ENCODE results near the gene PLB1. TPM values are rescaled to one million over a fixed set of nuclear protein-coding genes. Genes with fewer than 3 reads are reported as not detected.

Gene PLB1, protein sequence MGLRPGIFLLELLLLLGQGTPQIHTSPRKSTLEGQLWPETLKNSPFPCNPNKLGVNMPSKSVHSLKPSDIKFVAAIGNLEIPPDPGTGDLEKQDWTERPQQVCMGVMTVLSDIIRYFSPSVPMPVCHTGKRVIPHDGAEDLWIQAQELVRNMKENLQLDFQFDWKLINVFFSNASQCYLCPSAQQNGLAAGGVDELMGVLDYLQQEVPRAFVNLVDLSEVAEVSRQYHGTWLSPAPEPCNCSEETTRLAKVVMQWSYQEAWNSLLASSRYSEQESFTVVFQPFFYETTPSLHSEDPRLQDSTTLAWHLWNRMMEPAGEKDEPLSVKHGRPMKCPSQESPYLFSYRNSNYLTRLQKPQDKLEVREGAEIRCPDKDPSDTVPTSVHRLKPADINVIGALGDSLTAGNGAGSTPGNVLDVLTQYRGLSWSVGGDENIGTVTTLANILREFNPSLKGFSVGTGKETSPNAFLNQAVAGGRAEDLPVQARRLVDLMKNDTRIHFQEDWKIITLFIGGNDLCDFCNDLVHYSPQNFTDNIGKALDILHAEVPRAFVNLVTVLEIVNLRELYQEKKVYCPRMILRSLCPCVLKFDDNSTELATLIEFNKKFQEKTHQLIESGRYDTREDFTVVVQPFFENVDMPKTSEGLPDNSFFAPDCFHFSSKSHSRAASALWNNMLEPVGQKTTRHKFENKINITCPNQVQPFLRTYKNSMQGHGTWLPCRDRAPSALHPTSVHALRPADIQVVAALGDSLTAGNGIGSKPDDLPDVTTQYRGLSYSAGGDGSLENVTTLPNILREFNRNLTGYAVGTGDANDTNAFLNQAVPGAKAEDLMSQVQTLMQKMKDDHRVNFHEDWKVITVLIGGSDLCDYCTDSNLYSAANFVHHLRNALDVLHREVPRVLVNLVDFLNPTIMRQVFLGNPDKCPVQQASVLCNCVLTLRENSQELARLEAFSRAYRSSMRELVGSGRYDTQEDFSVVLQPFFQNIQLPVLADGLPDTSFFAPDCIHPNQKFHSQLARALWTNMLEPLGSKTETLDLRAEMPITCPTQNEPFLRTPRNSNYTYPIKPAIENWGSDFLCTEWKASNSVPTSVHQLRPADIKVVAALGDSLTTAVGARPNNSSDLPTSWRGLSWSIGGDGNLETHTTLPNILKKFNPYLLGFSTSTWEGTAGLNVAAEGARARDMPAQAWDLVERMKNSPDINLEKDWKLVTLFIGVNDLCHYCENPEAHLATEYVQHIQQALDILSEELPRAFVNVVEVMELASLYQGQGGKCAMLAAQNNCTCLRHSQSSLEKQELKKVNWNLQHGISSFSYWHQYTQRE (N-terminal part only)
- total RNA-seq (2014; rRNA removed; shearing (Covaris generic)): 0.21 TPM in 1 of 2 replicates, not detected in the other
- 0.06 TPM in 1 of 2 replicates, not detected in the other for polyA plus RNA-seq (2016; fragmentation: Nextera tagmentation; extraction: Ambion mirVana)
- long read RNA-seq, partial matches to known transcripts: 0 of 1 reads
- long read RNA-seq, other reads (novel, unspliced or antisense): 1 of 1 reads

DNA sequence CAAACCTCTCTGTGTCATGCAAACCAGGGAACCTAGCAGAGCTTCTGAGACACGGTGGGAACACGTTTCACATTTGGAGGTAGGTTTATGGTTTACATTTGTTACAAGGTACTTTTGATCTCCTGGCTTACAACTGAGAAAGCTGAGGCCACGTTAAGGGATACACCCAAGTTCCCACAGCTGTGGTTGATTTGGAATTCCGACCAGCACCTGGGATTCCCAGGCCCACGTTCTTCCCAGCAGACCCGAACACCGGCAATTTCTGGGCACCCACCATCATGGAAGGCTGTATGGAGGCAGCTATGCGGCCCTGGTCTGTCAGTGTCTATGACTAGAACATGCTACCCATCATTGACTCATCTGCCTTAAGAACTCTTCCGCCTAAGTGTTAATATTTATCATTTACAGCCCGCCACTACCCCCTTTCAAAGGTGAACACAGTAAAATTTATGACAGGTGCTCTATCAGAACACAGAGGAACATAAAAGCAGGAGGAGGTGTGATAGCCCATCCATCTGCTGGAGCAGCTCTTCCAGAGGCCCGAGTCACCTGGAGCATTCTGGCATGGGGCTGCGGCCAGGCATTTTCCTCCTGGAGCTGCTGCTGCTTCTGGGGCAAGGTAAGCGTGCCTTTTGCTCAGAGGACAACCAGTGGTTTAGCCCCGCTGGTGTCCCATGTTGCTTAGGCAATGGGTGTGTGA, at the start of gene PLB1:
Gene PLB1, plus strand, starts transcription at position 510 of the 700 bp plus-strand sequence. Its CDS starts 55 bp downstream, at position 565.
- Mint-ChIP-seq H3K4me1 (no peaks in the 10 kb centered on the region), H3K9me3 (no peaks in the 10 kb centered on the region), H3K36me3 (ENCODE audit: low read depth) (no peaks in the 10 kb centered on the region), H3K27ac (no peak within 1 kb of the TSS), H3K4me3 (no peak within 1 kb of the TSS), H3K27me3 (ENCODE audit: insufficient read depth, low read depth, poor library complexity) (no peaks in the 10 kb centered on the region)
- Histone ChIP-seq H3K36me3 (ENCODE audit: insufficient read depth) (no peaks in the 10 kb centered on the region), H3F3A (replicated peaks; ENCODE audit: low read depth) (no peaks in the 10 kb centered on the region), H3K4me1 (ENCODE audit: insufficient read depth) (no peaks in the 10 kb centered on the region), H3K4me2 (no peak within 1 kb of the TSS), H3K27me3 (ENCODE audit: insufficient read depth) (no peaks in the 10 kb centered on the region), H3K79me2 (replicated peaks; ENCODE audit: insufficient read depth) (no peaks in the 10 kb centered on the region), H4K20me1 (replicated peaks; ENCODE audit: insufficient read depth) (no peaks in the 10 kb centered on the region; the same call in 1 of the 2 replicates), H2AFZ (no peak within 1 kb of the TSS), H3K4me3 (no peak within 1 kb of the TSS), H3K27ac (ENCODE audit: low read depth) (no peak within 1 kb of the TSS), H3K9me2 (ENCODE audit: insufficient read depth) (no peaks in the 10 kb centered on the region)
- ATAC-seq (no peak), DNase-seq (ENCODE audit: low spot score) (no peak)
- TF ChIP-seq CREB1 (CRISPR knock-in tag; IDR thresholded peaks at IDR 0.05; ENCODE audit: low read depth) (no peak), ZNF331 (CRISPR knock-in tag; IDR thresholded peaks at IDR 0.05; ENCODE audit: low read depth) (no peak), NANOG (IDR thresholded peaks at IDR 0.05; ENCODE audit: borderline replicate concordance) (no peak), CTCF (conservative IDR thresholded peaks at IDR 0.05; ENCODE audit: low read depth in 2 of 2) (no peak), ZNF114 (CRISPR knock-in tag; IDR thresholded peaks at IDR 0.05) (no peak), EZH2phosphoT487 (IDR thresholded peaks at IDR 0.05; ENCODE audit: unreplicated experiment) (no peak), EZH2 (IDR thresholded peaks at IDR 0.05; ENCODE audit: low read depth, unreplicated experiment) (no peak), ETS1 (IDR thresholded peaks at IDR 0.05) (no peak), STAT1 (IDR thresholded peaks at IDR 0.05; ENCODE audit: unreplicated experiment) (no peak), POLR2AphosphoS5 (IDR thresholded peaks at IDR 0.05; ENCODE audit: low read depth) (no peak), JUNB (IDR thresholded peaks at IDR 0.05; ENCODE audit: unreplicated experiment) (no peak)
- TF ChIP-seq, protein P1, sequence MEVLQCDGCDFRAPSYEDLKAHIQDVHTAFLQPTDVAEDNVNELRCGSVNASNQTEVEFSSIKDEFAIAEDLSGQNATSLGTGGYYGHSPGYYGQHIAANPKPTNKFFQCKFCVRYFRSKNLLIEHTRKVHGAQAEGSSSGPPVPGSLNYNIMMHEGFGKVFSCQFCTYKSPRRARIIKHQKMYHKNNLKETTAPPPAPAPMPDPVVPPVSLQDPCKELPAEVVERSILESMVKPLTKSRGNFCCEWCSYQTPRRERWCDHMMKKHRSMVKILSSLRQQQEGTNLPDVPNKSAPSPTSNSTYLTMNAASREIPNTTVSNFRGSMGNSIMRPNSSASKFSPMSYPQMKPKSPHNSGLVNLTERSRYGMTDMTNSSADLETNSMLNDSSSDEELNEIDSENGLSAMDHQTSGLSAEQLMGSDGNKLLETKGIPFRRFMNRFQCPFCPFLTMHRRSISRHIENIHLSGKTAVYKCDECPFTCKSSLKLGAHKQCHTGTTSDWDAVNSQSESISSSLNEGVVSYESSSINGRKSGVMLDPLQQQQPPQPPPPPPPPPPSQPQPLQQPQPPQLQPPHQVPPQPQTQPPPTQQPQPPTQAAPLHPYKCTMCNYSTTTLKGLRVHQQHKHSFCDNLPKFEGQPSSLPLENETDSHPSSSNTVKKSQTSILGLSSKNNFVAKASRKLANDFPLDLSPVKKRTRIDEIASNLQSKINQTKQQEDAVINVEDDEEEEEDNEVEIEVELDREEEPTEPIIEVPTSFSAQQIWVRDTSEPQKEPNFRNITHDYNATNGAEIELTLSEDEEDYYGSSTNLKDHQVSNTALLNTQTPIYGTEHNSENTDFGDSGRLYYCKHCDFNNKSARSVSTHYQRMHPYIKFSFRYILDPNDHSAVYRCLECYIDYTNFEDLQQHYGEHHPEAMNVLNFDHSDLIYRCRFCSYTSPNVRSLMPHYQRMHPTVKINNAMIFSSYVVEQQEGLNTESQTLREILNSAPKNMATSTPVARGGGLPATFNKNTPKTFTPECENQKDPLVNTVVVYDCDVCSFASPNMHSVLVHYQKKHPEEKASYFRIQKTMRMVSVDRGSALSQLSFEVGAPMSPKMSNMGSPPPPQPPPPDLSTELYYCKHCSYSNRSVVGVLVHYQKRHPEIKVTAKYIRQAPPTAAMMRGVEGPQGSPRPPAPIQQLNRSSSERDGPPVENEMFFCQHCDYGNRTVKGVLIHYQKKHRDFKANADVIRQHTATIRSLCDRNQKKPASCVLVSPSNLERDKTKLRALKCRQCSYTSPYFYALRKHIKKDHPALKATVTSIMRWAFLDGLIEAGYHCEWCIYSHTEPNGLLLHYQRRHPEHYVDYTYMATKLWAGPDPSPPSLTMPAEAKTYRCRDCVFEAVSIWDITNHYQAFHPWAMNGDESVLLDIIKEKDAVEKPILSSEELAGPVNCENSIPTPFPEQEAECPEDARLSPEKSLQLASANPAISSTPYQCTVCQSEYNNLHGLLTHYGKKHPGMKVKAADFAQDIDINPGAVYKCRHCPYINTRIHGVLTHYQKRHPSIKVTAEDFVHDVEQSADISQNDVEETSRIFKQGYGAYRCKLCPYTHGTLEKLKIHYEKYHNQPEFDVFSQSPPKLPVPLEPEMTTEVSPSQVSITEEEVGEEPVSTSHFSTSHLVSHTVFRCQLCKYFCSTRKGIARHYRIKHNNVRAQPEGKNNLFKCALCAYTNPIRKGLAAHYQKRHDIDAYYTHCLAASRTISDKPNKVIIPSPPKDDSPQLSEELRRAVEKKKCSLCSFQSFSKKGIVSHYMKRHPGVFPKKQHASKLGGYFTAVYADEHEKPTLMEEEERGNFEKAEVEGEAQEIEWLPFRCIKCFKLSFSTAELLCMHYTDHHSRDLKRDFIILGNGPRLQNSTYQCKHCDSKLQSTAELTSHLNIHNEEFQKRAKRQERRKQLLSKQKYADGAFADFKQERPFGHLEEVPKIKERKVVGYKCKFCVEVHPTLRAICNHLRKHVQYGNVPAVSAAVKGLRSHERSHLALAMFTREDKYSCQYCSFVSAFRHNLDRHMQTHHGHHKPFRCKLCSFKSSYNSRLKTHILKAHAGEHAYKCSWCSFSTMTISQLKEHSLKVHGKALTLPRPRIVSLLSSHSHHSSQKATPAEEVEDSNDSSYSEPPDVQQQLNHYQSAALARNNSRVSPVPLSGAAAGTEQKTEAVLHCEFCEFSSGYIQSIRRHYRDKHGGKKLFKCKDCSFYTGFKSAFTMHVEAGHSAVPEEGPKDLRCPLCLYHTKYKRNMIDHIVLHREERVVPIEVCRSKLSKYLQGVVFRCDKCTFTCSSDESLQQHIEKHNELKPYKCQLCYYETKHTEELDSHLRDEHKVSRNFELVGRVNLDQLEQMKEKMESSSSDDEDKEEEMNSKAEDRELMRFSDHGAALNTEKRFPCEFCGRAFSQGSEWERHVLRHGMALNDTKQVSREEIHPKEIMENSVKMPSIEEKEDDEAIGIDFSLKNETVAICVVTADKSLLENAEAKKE (CRISPR knock-in tag; IDR thresholded peaks at IDR 0.05): no peak
